Esophagus squamous epithelium (tissue), 5 donors: ENCODE measurements around the gene WDR36. TPM values are rescaled to one million over a fixed set of nuclear protein-coding genes. Genes with fewer than 3 reads are reported as not detected.

Source experiments
- DNase-seq: peaks from one replicate; lab custom pipeline; 2025; lab: John Stamatoyannopoulos, UW
- H3K27ac ChIP-seq, 4 donors: fragments of 200-600 bp; sonication (generic); one replicate each; pipeline ENCODE4 v1.5.1; 2016 to 2019; ENCODE audit warnings: mild to moderate bottlenecking in 1 of 4
- H3K27me3 ChIP-seq, 4 donors: fragments of 200-600 bp; sonication (generic); 1 replicate in 3 of 4; 2 replicates in 1 of 4; pipeline versions ENCODE4 v1.5.1 to v1.6.0; 2017 to 2021; ENCODE audit warnings: antibody characterized with exemption in 1 of 4
- H3K36me3 ChIP-seq, 3 donors: fragments of 200-600 bp; sonication (generic); one replicate each; pipeline ENCODE4 v1.5.1; 2016 to 2019
- H3K4me1 ChIP-seq, 3 donors: fragments of 200-600 bp; sonication (generic); one replicate each; pipeline ENCODE4 v1.5.1; 2017 to 2019
- H3K4me3 ChIP-seq, 4 donors: fragments of 200-600 bp; sonication (generic); 1 replicate in 3 of 4; 2 replicates in 1 of 4; pipeline ENCODE4 v1.5.1; 2016 to 2019; ENCODE audit warnings: mild to moderate bottlenecking in 2 of 4, moderate library complexity in 1 of 4
- H3K9me3 ChIP-seq, 3 donors: fragments of 200-600 bp; sonication (generic); one replicate each; pipeline ENCODE4 v1.5.1; 2016 to 2019
- POLR2A ChIP-seq, 4 donors: fragments of 450-650 bp; IDR thresholded peaks; one replicate each; pipeline ENCODE4 v1.6.1; 2017; ENCODE audit warnings: antibody characterized with exemption in 4 of 4, mild to moderate bottlenecking in 4 of 4, moderate library complexity in 3 of 4
- WGBS, 2 donors: methylation state at CpG; one replicate each; pipeline ENCODE4 v1.1.5; 2018; 5-methylcytosine and 5-hydroxymethylcytosine counted together
- intact Hi-C: fragments of 100-400 bp; cut with DNase I; formaldehyde crosslinking; loops from one replicate; pipeline ENCODE4 v1.15.0; 2022
- total RNA-seq, 4 donors: library from RNA; depleted of rRNA; stranded (reverse); fragments of >200 nt; gene quantifications; one replicate each; pipeline ENCODE4 v1.1.0, GENCODE V29; 2016
- TF ChIP-seq, protein P1 (sequence below), 6 experiments: fragments of 450-650 bp in 4 of 6; fragments of 200-600 bp in 2 of 6; sonication (generic) in 2 of 6; IDR thresholded peaks; one replicate each; pipeline ENCODE4 v1.5.1; 2016 to 2019; ENCODE audit warnings: antibody characterized with exemption in 6 of 6, mild to moderate bottlenecking in 4 of 6, moderate library complexity in 4 of 6
- donor health status: DM: yes; HTN: yes; CAD: no.

The WDR36 gene
- total RNA-seq, 4 donors from 2014 or later, result 13.7 to 42.5 (median 28.3) TPM

DNA sequence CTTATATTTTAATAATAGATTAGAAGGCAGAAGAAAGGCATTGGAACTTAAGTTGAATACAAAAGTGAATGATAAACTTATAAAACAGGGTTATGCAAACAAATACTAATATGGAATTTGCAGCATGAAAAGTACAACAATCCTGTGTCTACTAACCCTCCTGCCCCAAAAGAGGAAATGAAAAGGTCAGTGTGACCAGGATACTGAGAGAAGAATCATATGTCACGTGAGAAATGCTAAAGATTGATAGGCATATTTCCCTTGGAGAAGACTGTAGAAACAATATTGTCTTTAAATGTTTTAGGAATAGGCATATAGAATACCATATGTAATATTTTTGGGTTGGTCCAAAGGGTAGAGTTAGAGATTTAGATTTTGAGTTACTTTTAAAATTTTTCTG lies 3.8 kb downstream of the WDR36 start:
- intact Hi-C loops, result no loop called here
- no peak for DNase-seq
- 58 to 87% methylated on average over 1 of the region's 1 CpG for WGBS, 2 donors

DNA sequence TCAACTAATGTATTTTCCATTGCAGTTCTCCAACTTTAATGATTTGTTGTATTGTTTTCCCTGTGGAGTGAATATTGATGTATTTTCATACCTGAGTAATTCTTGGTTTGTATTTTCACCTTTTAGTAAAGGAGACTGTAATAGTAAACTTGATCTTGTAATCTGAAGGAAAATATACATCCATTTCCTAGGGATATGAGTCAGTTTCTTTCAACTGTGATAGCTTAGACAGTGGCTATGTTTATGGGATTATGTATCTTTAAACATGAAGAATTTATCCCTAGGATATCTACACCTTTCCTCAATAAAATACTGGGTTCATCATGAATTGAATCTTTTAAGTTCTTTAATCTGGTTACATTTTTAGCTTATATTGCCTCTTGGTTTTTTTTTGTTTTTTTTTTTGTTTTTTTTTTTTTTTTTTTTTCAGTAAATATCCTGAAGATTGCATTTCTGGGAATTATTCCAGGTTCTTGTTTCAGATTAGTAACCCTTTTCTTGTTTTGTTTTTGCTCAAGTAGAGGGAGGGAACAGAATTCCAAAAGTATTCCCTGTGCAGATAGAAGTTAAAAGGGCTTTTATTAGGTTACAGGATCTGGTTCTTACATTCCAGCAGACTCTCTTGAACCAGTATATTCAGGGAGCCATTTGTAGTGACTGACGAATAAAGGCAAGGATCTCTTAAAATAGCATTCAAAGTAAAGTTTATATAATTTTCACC lies 7.1 kb downstream of the WDR36 start:
- Histone ChIP-seq H3K4me1 (peaks cover 0 to 9% (median 3%) of the 10 kb centered on the region in 3 donors), H3K36me3 (peaks cover 9 to 92% (median 27%) of the 10 kb centered on the region in 3 donors), H3K4me3 (no peak overlapping the region), H3K27me3 (no peaks in the 10 kb centered on the region), H3K9me3 (no peaks in the 10 kb centered on the region), H3K27ac (no peak overlapping the region)
- DNase-seq, result no peak
- intact Hi-C loops, result no loop called here
- 58 to 63% methylated on average over 1 of the region's 1 CpG for WGBS, 2 donors
- TF ChIP-seq, protein P1, sequence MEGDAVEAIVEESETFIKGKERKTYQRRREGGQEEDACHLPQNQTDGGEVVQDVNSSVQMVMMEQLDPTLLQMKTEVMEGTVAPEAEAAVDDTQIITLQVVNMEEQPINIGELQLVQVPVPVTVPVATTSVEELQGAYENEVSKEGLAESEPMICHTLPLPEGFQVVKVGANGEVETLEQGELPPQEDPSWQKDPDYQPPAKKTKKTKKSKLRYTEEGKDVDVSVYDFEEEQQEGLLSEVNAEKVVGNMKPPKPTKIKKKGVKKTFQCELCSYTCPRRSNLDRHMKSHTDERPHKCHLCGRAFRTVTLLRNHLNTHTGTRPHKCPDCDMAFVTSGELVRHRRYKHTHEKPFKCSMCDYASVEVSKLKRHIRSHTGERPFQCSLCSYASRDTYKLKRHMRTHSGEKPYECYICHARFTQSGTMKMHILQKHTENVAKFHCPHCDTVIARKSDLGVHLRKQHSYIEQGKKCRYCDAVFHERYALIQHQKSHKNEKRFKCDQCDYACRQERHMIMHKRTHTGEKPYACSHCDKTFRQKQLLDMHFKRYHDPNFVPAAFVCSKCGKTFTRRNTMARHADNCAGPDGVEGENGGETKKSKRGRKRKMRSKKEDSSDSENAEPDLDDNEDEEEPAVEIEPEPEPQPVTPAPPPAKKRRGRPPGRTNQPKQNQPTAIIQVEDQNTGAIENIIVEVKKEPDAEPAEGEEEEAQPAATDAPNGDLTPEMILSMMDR (IDR thresholded peaks at IDR 0.05), result no peak
- no peak for TF ChIP-seq POLR2A (IDR thresholded peaks at IDR 0.05)

More for the DNA sequence above, 3.8 kb downstream of the WDR36 start:
- TF ChIP-seq POLR2A (IDR thresholded peaks at IDR 0.05), result no peak
- TF ChIP-seq, protein P1 (IDR thresholded peaks at IDR 0.05), result no peak
- Histone ChIP-seq H3K27me3 (no peaks in the 10 kb centered on the region), H3K4me1 (peaks cover 0 to 31% (median 20%) of the 10 kb centered on the region in 3 donors), H3K27ac (no peak overlapping the region), H3K9me3 (no peaks in the 10 kb centered on the region), H3K4me3 (no peak overlapping the region), H3K36me3 (peaks cover 0 to 60% (median 14%) of the 10 kb centered on the region in 3 donors)

DNA sequence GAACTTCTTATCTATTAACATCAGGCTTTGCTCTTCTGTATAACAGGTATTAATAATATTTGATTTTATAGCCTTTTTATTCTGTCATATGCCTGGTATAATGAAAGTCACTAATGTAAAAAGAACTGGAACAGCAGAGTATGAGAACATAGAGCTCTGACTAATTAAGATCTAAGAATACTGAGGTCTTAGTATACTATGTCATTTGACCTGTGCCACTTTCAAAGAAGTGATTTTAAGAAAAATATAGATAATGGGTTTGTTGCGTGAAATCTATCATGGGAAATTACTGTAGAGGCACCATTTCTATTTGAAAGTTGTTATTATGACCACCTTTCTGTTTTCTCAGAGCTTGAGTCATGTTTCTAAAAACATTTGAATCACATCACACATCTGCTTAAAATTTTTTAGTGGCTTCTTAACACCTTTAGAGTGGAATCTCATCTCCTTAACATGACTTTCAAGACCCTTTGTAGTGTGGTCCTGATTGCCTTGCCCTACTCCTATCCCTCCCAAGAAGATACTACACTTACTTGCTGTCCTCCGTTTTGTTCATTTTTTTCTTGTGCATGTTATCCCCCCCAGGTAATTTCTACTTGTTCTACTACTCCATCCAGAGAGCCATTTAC lies 14.3 kb downstream of the WDR36 start:
- Histone ChIP-seq H3K4me1 (no peaks in the 10 kb centered on the region), H3K4me3 (no peak overlapping the region), H3K9me3 (no peaks in the 10 kb centered on the region), H3K27me3 (no peaks in the 10 kb centered on the region), H3K27ac (no peak overlapping the region), H3K36me3 (peaks cover 9 to 100% (median 22%) of the 10 kb centered on the region in 3 donors)
- intact Hi-C loops, result no loop called here
- 93 to 96% methylated on average over 2 of the region's 2 CpGs for WGBS, 2 donors
- no peak for DNase-seq
- no peak for TF ChIP-seq POLR2A (IDR thresholded peaks at IDR 0.05)
- TF ChIP-seq, protein P1 (IDR thresholded peaks at IDR 0.05), result no peak

DNA sequence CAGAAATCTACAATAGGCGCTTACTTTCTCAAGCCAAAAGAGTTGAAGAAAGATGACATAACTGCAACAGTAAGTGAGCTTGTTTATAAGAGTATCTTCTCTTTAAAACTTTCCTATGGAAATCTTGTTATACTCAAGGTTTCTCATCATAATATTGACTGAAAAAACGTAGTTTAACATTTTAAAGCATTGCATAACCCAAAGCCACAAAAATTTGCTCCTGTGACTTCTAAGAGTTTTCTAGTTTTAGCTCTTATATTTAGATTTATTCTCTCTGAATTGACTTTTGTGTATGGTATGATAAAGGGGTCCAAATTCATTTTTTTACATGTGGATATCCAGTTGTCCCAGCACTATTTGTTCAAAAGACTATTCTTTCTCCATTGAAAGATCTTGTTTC lies 15.2 kb downstream of the WDR36 start:
- DNase-seq, result no peak
- TF ChIP-seq, protein P1 (IDR thresholded peaks at IDR 0.05), result no peak
- no peak for TF ChIP-seq POLR2A (IDR thresholded peaks at IDR 0.05)
- Histone ChIP-seq H3K36me3 (peaks cover 8 to 100% (median 24%) of the 10 kb centered on the region in 3 donors), H3K9me3 (no peaks in the 10 kb centered on the region), H3K4me1 (no peaks in the 10 kb centered on the region), H3K27ac (no peak overlapping the region), H3K27me3 (no peaks in the 10 kb centered on the region), H3K4me3 (no peak overlapping the region)
- intact Hi-C loops, result no loop called here
- WGBS, 2 donors, result 76 to 86% methylated on average over 2 of the region's 2 CpGs

DNA sequence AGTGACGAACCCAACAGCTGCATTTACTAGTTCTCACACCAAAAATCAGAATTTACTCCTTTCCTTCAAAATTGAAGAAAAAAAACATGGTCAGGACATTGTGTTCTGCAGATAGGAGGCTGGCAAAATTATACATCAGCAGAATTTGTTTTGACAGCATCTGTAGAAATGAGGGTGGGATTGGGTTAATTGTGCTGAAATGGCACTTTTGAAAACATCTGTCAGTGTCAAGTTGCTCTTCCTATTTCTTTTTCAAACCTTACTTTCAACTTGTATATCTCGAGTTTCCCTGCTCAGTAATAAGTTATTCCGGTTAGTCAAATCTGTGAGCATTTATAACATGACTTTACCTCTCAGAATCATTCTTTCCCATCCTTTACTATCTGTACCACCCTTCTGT lies 19.8 kb downstream of the WDR36 start:
- TF ChIP-seq, protein P1 (IDR thresholded peaks at IDR 0.05), result no peak
- no peak for TF ChIP-seq POLR2A (IDR thresholded peaks at IDR 0.05)
- WGBS, 2 donors, result 86 to 91% methylated on average over 3 of the region's 3 CpGs
- peaks cover 0 to 96% (median 15%) of the 10 kb centered on the region in 3 donors for H3K36me3 ChIP-seq

More for the DNA sequence above, 19.8 kb downstream of the WDR36 start:
- intact Hi-C loops, result no loop called here
- H3K27ac ChIP-seq, result no peak overlapping the region
- no peaks in the 10 kb centered on the region for H3K4me1 ChIP-seq
- H3K27me3 ChIP-seq, result no peaks in the 10 kb centered on the region
- DNase-seq, result no peak
- H3K4me3 ChIP-seq, result no peak overlapping the region
- H3K9me3 ChIP-seq, result no peaks in the 10 kb centered on the region
